ENCODE results near the gene RACK1. TPM values are rescaled to one million over a fixed set of nuclear protein-coding genes. Genes with fewer than 3 reads are reported as not detected.

RACK1 gene
- total and polyA plus RNA-seq, 2 of the 8 experiments (the other 6 are each of a cell fraction or from before 2014, with no cell fraction given) = 2,589 to 7,971 TPM

GRCh38 chr5:181241393-181241975, 2.2 kb downstream of the RACK1 start:
- H3K23me2 ChIP-seq (ENCODE audit: low read depth, low read length) = peaks cover 9% of the 10 kb centered on the region; the same call in 1 of the 2 replicates
- H2BK15ac ChIP-seq (ENCODE audit: low read length) = no peak overlapping the region
- no peak overlapping the region for H3K4ac ChIP-seq (replicated peaks; ENCODE audit: insufficient read length, low read depth, low read length)
- H3K56ac ChIP-seq (replicated peaks; ENCODE audit: insufficient read length, low read depth, low read length) = no peak overlapping the region
- no peak overlapping the region for H3K14ac ChIP-seq (ENCODE audit: insufficient read length)
- H2AFZ ChIP-seq (ENCODE audit: low read length) = no peak overlapping the region
- H3K23ac ChIP-seq (ENCODE audit: insufficient read length) = no peak overlapping the region
- H3K79me1 ChIP-seq (ENCODE audit: low read depth, low read length) = peaks cover 9% of the 10 kb centered on the region
- peak overlapping the region; percentile 81 to 97 for H3K4me2 ChIP-seq (ENCODE audit: insufficient read depth in 1 of 2, low read depth in 2 of 2, low read length in 2 of 2)
- peak overlapping the region; percentile 65 to 99 (median 98); a peak in 6 of 7 replicates for H3K9ac ChIP-seq (replicated peaks in 1 of 4; ENCODE audit: extremely low read depth in 1 of 4, low read depth in 3 of 4, low read length in 3 of 4)
- no peak overlapping the region for H2AK5ac ChIP-seq (ENCODE audit: low read depth, low read length)
- DNase-seq (ENCODE audit: low read depth in 1 of 2, low spot score in 2 of 2) = no peak
- H2BK120ac ChIP-seq (replicated peaks; ENCODE audit: low read depth, low read length) = no peak overlapping the region
- peaks cover 5 to 19% (median 10%) of the 10 kb centered on the region in 4 experiments for H3K4me1 ChIP-seq (replicated peaks in 1 of 4; ENCODE audit: control insufficient read depth in 3 of 4, insufficient read depth in 4 of 4, low read length in 3 of 4)
- H2BK5ac ChIP-seq (ENCODE audit: low read depth, low read length) = 0 out of 2 replicates have a peak overlapping the region, but pooled peaks have one; percentile 32
- ChIA-PET CTCF (ENCODE audit: partially characterized antibody) (interaction anchor here (1.0 kb wide), 1 partner anchor 38 kb away, joined by 3 read pairs; no protein-coding TSS in a partner anchor), POLR2A (ENCODE audit: partially characterized antibody) (interaction anchor here (0.6 to 34.2 kb wide), 16 partner anchors 4 to 855 kb away, joined by 3 to 1334 read pairs (median 8); partner anchors contain the start of genes RACK1, TRIM41, TRIM52 and TRIM7)
- H2BK20ac ChIP-seq (ENCODE audit: low read length) = no peak overlapping the region
- no peaks in the 10 kb centered on the region for H3K27me3 ChIP-seq (replicated peaks in 1 of 4; ENCODE audit: control insufficient read depth in 3 of 4, extremely low read depth in 1 of 4, insufficient read depth in 3 of 4, low read length in 3 of 4)
- TF ChIP-seq SIN3A (conservative IDR thresholded peaks at IDR 0.05 in 1 of 2, IDR thresholded peaks at IDR 0.05 in 1 of 2; ENCODE audit: low read depth in 1 of 2, low read length in 2 of 2) = 0 out of 4 replicates have a peak, but pooled peaks of 1 of the 2 experiments have one; percentile 12
- no peak for TF ChIP-seq SP2 (IDR thresholded peaks at IDR 0.05; ENCODE audit: low read length)
- TF ChIP-seq POLR2A (IDR thresholded peaks at IDR 0.05; ENCODE audit: control extremely low read depth in 1 of 2, low read depth in 2 of 2, low read length in 2 of 2) = peak in 1 of 2 experiments; percentile 54; a peak in 2 of 3 replicates
- TF ChIP-seq POLR2AphosphoS5 (IDR thresholded peaks at IDR 0.05; ENCODE audit: low read depth, low read length) = peak; percentile 46
- TF ChIP-seq SIRT6 (IDR thresholded peaks at IDR 0.05; ENCODE audit: low read length) = no peak
- H3K36me3 ChIP-seq (ENCODE audit: control insufficient read depth in 2 of 4, insufficient read depth in 4 of 4, low read length in 3 of 4) = peaks cover 57 to 68% (median 63%) of the 10 kb centered on the region in 4 experiments
- H3K4me3 ChIP-seq (ENCODE audit: extremely low read depth in 1 of 4, insufficient read depth in 2 of 4, low read depth in 3 of 4, low read length in 4 of 4) = peak overlapping the region; percentile 83 to 100 (median 96); a peak in 5 of 8 replicates
- no peaks in the 10 kb centered on the region for H3K9me3 ChIP-seq (ENCODE audit: insufficient read depth in 2 of 2, low read depth in 1 of 2, low read length in 1 of 2)
- FAIRE-seq = no peak
- H3K27ac ChIP-seq (ENCODE audit: low read depth, low read length) = 0 out of 2 replicates have a peak overlapping the region, but pooled peaks have one; percentile 36
- no peak overlapping the region for H4K91ac ChIP-seq (replicated peaks; ENCODE audit: insufficient read length, low read length)
- H2BK12ac ChIP-seq (ENCODE audit: low read depth, low read length) = no peak overlapping the region
- H3K79me2 ChIP-seq (ENCODE audit: control insufficient read depth in 1 of 2, insufficient read depth in 2 of 2, low read length in 2 of 2) = peaks cover 22 to 51% of the 10 kb centered on the region in 2 experiments
- no peak overlapping the region for H3K18ac ChIP-seq (ENCODE audit: extremely low read depth, low read length)
- WGBS, 2 experiments (ENCODE audit: extremely low coverage in 1 of 2, insufficient coverage in 1 of 2, insufficient read length in 1 of 2, insufficient replicate concordance in 2 of 2, low coverage in 1 of 2, low lambda C conversion rate in 2 of 2, missing lambda C conversion rate in 1 of 2) = 85% methylated on average over 5 of the region's 6 CpGs; no CpG with 5 or more reads in 1 of the 2 experiments
- no peak overlapping the region for H4K5ac ChIP-seq (ENCODE audit: insufficient read length, low read depth, low read length)
- H4K20me1 ChIP-seq (replicated peaks in 1 of 2; ENCODE audit: control insufficient read depth in 1 of 2, insufficient read depth in 2 of 2, low read length in 2 of 2) = peaks cover 26 to 31% of the 10 kb centered on the region in 2 experiments
- no peak overlapping the region for H4K8ac ChIP-seq (ENCODE audit: extremely low read depth, insufficient read depth, low read length)
